Measurements from ENCODE around the gene SORCS3.

- TF ChIP-seq CTCF (IDR thresholded peaks at IDR 0.05; ENCODE audit: poor library complexity, severe bottlenecking): no peak
- TF ChIP-seq EP300 (conservative IDR thresholded peaks at IDR 0.05; ENCODE audit: poor library complexity, severe bottlenecking): no peak
- TF ChIP-seq POLR2AphosphoS5 (IDR thresholded peaks at IDR 0.05): no peak
- no peak for TF ChIP-seq REST (IDR thresholded peaks at IDR 0.05; ENCODE audit: borderline replicate concordance)
- TF ChIP-seq EZH2 (IDR thresholded peaks at IDR 0.05; ENCODE audit: borderline replicate concordance, insufficient read depth, low read length, poor library complexity, severe bottlenecking): no peak
- TF ChIP-seq RAD21 (conservative IDR thresholded peaks at IDR 0.05): no peak
- TF ChIP-seq SMC3 (conservative IDR thresholded peaks at IDR 0.05; ENCODE audit: poor library complexity): no peak
- no peak for TF ChIP-seq TAF1 (IDR thresholded peaks at IDR 0.05; ENCODE audit: low read depth)
These were observed 48.5 kb downstream of the SORCS3 start for GRCh38 chr10:104689547-104689946.
